Right atrium auricular region (tissue), 2 donors: ENCODE results near the gene CLBA1. TPM values are rescaled to one million over a fixed set of nuclear protein-coding genes. Genes with fewer than 3 reads are reported as not detected.
A peak's percentile ranks its signal among the peaks of the same experiment; 100 is the strongest.

ENCODE experiments used
- DNase-seq: peaks from one replicate; pipeline ENCODE4 v3.0.0-alpha.2; 2019; ENCODE audit warnings: low spot score
- H3K27ac ChIP-seq, 2 donors: fragments of 200-600 bp; sonication (generic); 1 replicate in 1 of 2; 2 replicates in 1 of 2; pipeline ENCODE4 v1.5.1; 2016 to 2019
- H3K27me3 ChIP-seq, 2 donors: fragments of 200-600 bp; sonication (generic); one replicate each; pipeline versions ENCODE4 v1.5.1 to v1.6.0; 2017 to 2019
- H3K36me3 ChIP-seq: fragments of 200-600 bp; sonication (generic); one replicate; pipeline ENCODE4 v1.5.1; 2016
- H3K4me1 ChIP-seq, 2 donors: fragments of 200-600 bp; sonication (generic); one replicate each; pipeline versions ENCODE4 v1.5.1 to v1.6.0; 2017 to 2019
- H3K4me3 ChIP-seq, 2 donors: fragments of 200-600 bp; sonication (generic); 1 replicate in 1 of 2; 2 replicates in 1 of 2; pipeline ENCODE4 v1.5.1; 2017 to 2019; ENCODE audit warnings: mild to moderate bottlenecking in 1 of 2, moderate library complexity in 1 of 2
- H3K9me3 ChIP-seq, 2 donors: fragments of 200-600 bp; sonication (generic); one replicate each; pipeline ENCODE4 v1.5.1; 2019
- CTCF ChIP-seq, 2 donors: fragments of 200-600 bp; sonication (generic); IDR thresholded peaks; one replicate each; pipeline ENCODE4 v1.5.1; 2019; ENCODE audit warnings: antibody characterized with exemption in 2 of 2
- total RNA-seq, 2 donors: library from RNA; depleted of rRNA; stranded (reverse); fragments of >200 nt; gene quantifications; one replicate each; pipeline ENCODE4 v1.1.0, GENCODE V29; 2016

CLBA1 gene
- total RNA-seq, 2 donors from 2014 or later = 2.0 to 2.2 TPM

GRCh38 chr14:105015242-105015641 is 29.7 kb downstream of the CLBA1 start:
- H3K9me3 ChIP-seq = no peaks in the 10 kb centered on the region
- no peaks in the 10 kb centered on the region for H3K36me3 ChIP-seq
- H3K27me3 ChIP-seq = no peaks in the 10 kb centered on the region
- DNase-seq = no peak
- no peak for TF ChIP-seq CTCF (IDR thresholded peaks at IDR 0.05)
- peaks cover 0 to 26% of the 10 kb centered on the region in 2 donors for H3K4me1 ChIP-seq
- no peak overlapping the region for H3K27ac ChIP-seq
- no peak overlapping the region for H3K4me3 ChIP-seq

- Histone ChIP-seq H3K4me1 (peaks cover 0 to 29% of the 10 kb centered on the region in 2 donors), H3K4me3 (no peak overlapping the region), H3K27me3 (no peaks in the 10 kb centered on the region), H3K36me3 (no peaks in the 10 kb centered on the region), H3K9me3 (no peaks in the 10 kb centered on the region), H3K27ac (no peak overlapping the region)
- DNase-seq = no peak
- TF ChIP-seq CTCF (IDR thresholded peaks at IDR 0.05) = no peak
These were observed 30.3 kb downstream of the CLBA1 start for GRCh38 chr14:105015905-105016304.

GRCh38 chr14:105018414-105018813 is 32.8 kb downstream of the CLBA1 start:
- Histone ChIP-seq H3K27ac (no peak overlapping the region), H3K36me3 (no peaks in the 10 kb centered on the region), H3K4me1 (peaks cover 0 to 25% of the 10 kb centered on the region in 2 donors), H3K4me3 (no peak overlapping the region), H3K27me3 (no peaks in the 10 kb centered on the region), H3K9me3 (no peaks in the 10 kb centered on the region)
- no peak for DNase-seq
- no peak for TF ChIP-seq CTCF (IDR thresholded peaks at IDR 0.05)

GRCh38 chr14:105019861-105020814 is 34.5 kb downstream of the CLBA1 start:
- Histone ChIP-seq H3K4me1 (peaks cover 0 to 33% of the 10 kb centered on the region in 2 donors), H3K27me3 (no peaks in the 10 kb centered on the region), H3K27ac (peak overlapping the region; percentile 45 to 63), H3K36me3 (no peaks in the 10 kb centered on the region), H3K9me3 (no peaks in the 10 kb centered on the region), H3K4me3 (peak overlapping the region; percentile 78 to 82)
- DNase-seq = no peak
- no peak for TF ChIP-seq CTCF (IDR thresholded peaks at IDR 0.05)

- Histone ChIP-seq H3K4me1 (peaks cover 0 to 36% of the 10 kb centered on the region in 2 donors), H3K27ac (peak within 1 kb of the TSS; percentile 77 to 80), H3K9me3 (no peaks in the 10 kb centered on the region), H3K4me3 (peak within 1 kb of the TSS; percentile 78 to 82), H3K27me3 (no peaks in the 10 kb centered on the region), H3K36me3 (no peaks in the 10 kb centered on the region)
- DNase-seq = peak; percentile 97
- peak in 1 of 2 donors; percentile 26 for TF ChIP-seq CTCF (IDR thresholded peaks at IDR 0.05)
These were observed 35.4 kb downstream of the CLBA1 start, which contains the start of gene CDCA4 for GRCh38 chr14:105020815-105021655. Gene CDCA4 (minus strand): TSS chr14:105021083. CDS start chr14:105011929, 9,154 bp downstream.
